ENCODE data around the gene GRXCR2.
A peak's percentile ranks its signal among the peaks of the same experiment; 100 is the strongest.
"Not testable (repeated sequence)": the region's sequence is repeated elsewhere in the genome, so short reads cannot be mapped to it uniquely, and the experiment has no call there.

The GRXCR2 gene, protein sequence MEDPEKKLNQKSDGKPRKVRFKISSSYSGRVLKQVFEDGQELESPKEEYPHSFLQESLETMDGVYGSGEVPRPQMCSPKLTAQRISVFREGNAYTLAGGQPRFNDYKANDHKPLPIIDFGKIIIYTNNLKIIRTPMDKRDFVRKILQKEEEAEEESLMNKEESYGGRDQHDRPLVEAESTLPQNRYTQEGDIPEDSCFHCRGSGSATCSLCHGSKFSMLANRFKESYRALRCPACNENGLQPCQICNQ

DNA sequence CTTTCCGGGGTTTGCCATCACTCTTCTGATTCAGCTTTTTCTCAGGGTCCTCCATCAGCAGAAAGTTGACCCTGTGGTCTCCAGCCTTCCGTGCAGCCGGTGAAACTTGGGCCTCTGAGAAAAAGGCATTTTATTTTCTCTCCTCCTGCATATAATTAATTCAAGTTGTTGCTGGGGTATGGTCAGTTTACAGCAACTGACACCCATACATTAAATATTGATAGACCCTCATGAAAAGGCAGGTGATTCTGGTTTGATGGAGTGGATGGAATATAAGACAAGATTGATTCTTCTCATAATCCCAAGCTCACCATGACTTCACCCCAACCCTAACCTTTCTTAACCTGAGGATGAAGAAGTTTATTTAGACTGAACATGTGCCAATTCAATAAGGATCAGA lies at the start of gene GRXCR2:
Gene GRXCR2 (minus strand): TSS at position 101 of the 400 bp plus-strand sequence. CDS start 46 bp downstream, at position 55.
- DNase-seq (ENCODE audit: low read depth): no peak

DNA sequence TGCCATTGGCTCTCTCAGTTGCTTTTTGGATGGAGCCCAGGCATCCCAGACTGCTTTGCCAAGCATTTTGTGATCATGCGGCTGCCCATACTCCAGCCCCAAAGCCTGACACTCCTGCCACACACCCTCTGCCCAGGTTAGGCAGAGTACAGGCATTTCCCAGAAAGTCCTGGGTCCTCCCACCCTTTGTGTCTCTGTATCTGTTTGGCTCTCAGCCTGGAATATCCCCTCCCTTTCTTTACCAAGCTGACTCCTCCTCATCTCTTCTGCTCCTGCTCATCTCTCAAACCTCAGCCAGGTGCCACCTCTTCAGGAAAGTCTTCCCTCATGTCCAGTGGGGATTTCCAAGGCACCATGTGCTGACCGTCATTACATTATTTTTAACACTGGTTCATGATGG lies 49.2 kb upstream of the GRXCR2 start:
- no peak for DNase-seq (ENCODE audit: low read depth)

DNA sequence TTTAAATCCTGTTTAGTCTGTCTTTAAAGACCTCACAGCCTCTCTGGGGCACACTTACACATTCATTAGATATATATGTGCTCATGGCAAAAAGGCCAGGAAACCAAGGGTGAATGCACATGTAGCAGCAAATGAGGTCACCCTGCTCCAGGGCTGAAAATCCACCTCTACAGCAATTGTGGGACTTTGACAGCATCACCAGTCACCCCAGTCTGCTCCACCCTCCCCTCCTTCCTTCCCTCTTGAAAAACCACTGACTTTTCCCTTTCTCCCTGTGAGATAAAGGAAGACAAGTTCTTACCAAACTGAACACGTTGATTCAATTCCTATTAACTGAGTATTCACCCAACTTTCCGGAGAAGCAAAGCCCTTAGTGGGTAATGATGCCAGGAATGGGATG lies 48.4 kb upstream of the GRXCR2 start:
- no peak for DNase-seq (ENCODE audit: low read depth)

DNA sequence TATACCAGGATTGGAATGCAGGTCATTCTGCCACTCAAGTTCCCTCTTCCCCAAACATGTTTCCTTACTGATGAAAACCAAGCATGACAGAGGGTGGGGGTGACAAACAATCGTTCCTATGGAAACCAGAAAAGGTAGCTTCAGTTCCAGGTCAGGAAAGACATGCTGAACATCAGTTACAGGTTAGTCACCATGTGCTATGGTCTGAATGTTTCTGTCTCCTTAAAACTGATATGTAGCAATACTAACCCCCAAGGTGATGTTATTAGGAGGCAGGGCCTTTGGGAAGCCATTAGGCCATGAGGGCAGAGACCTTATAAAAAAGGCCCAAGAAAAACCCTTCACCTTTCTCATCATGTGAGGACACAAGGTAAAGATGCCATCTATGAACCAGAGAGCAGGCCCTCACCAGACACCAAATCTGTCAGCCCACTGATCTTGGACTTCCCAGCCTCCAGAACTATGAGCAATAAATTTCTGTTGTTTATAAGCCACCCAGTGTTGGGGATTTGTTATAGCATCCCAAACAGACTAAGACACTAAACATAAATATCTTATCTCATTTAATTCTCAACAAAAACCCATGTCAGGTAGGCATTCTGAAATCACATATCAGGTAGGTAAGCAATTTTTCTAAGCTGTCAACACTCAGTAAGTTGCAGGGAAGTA lies 47.9 kb upstream of the GRXCR2 start:
- DNase-seq (ENCODE audit: low read depth): no peak

DNA sequence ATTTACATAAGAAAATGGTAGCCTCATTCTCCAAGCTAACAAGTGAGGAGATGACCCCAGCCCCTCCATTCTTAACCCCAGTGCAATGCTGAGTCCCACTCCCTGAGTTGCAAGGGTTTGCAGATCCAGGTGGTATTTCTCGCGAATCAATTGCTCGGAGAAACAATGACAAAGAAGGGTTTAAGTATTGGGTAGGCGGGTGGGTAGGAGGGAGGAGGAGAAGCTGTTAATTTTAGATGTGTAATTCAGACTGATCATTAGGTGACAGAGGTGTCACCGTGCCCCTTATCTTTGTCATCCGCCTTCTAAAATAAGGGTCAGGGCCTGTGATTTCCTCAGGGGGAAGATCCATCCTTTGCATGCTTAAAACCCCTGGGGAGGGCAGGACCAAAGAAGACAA lies 46.6 kb upstream of the GRXCR2 start:
- DNase-seq (ENCODE audit: low read depth): no peak

DNA sequence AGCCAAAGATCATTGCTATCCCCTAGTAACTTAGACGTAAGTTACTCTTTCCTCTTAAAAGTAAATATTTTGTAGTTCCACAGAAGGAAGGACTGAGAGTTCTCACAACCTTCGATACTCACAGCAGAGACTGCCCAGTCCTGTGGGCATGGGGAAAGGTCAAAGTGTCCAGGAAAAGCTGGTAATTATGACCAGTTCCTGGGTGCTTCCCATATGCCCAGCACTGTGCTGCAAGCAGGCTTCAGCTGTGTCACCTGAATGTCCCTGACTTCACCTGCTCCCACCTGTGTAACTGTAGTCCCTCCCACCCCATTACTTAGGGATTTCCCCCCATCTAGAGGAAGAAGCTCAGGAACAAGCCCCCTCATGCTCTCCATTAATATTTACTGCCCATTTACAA lies 45.6 kb upstream of the GRXCR2 start:
- no peak for DNase-seq (ENCODE audit: low read depth)

DNA sequence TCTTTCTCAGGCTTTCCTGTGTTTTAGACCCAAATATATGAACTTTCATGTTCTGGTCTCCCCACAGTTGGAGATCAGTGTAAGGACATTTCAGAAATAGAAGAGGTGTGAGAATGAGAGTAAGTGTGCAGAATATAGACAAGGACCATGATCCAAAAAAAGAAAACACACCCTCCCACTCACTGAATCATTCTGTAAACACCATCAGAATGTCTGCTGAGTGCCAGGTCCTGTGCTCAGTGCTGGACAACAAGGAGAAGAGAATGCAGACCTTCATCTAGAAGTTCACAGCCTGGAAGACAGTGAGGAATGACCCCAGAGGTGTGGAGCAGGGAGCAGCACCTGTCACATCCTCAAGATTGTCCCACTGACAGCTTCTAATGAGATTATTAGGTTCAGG lies 44.5 kb upstream of the GRXCR2 start:
- DNase-seq (ENCODE audit: low read depth): no peak

DNA sequence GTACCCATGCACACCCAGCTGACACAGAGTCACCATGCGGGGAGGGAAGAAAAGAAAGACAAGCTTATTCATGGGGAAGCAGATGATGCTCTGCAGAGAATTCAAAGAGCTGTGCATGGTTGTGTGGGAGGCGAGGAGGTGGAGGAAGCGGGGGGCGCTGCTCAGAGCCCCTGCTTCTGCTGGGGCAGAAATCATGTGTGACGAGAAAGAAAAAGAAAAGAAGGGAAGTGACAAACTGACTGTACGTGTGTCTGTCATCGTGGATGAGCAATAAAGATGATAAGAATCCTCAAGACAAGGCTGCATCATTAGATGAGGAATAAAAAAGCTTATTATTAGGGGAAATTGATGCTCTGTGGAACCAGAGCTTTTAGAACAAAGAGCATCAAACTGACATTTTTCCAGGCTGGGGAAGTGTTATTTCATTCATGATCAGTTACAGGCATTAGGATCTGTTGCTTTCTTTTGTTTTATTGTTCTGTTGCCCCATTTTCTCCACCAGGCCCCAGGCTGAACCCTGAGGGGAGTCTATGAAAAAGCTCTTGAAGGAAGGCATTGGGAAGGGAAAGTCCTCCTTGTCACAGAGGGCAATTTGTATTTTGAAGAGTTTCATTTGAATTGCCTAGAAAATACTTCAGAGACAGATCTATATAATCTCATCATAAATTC lies 43.3 kb upstream of the GRXCR2 start:
- DNase-seq (ENCODE audit: low read depth): no peak

DNA sequence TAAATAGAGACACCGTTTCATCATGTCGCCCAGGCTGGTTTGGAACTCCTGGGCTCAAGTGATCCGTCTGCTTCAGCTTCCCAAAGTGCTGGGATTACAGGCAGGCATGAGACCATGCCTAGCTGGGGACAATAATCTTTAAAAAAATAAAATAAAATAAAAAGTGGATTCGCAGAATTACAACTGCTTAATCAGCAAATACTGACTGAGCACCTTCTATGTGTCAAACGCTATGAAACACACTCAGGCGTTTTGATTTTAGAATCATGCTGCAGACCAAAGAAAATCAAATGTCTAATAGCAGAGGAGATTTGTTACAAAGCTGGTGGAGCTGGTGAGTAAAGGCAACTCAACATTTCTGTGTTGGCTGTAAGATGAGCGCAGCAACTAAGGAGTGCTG lies 40.9 kb upstream of the GRXCR2 start:
- no peak for DNase-seq (ENCODE audit: low read depth)

DNA sequence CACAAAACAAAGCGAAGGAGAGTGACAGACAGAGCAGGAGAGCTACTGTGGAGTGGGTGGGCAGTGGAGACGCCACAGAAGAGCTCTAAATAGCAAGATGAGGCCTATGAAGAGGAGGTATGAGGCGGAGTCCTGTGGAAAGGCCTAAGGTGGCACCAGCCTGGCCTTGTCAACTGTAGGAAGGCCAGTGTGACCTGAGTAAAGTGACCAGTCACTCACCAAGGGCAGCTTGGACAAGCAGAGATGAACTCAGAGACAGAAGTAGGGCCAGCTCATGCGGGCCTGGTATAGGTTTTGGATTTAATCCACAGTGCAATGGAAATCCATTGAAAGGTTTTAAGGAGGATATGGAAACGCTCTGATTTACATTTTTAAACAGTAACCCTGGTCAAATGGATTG lies 39.8 kb upstream of the GRXCR2 start:
- DNase-seq (ENCODE audit: low read depth): no peak

DNA sequence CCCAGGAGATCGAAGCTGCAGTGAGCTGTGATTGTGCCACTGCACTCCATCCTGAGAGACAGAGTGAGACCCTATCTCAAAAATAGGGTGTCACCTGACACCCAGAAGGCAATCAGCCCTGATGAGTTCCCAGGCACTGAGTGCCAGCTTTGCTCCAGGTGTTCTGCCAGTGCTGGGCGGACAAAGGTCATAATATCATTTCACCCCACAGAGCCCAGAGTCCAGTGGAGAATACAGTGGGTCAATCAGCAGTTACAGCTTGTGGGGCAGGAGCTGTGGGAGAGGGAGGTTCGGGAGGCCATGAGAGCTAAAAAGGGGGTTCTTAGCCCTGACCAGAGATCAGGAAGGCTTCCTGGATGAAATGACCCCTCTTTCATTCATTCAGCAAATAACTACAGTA lies 39.2 kb upstream of the GRXCR2 start:
- no peak for DNase-seq (ENCODE audit: low read depth)

DNA sequence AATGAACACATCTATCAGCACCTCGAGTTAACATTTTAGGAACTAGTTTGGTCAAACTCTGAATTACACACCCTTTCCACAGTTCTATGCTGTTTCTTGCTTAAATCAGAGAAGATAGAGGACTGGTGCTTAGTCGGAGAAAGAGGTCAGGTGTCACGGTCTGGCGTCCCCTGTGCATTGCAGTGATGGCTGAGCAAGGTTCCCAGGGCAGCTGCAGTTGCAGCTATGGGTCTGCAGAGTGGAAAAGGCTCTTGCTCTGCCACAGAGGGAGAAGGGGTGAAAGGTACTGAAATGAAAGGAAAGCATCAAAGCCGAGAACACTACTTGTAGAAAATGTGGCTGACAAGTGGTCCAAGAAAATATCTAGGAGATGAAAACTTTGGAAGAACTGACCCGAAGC lies 38.4 kb upstream of the GRXCR2 start:
- DNase-seq (ENCODE audit: low read depth): no peak

DNA sequence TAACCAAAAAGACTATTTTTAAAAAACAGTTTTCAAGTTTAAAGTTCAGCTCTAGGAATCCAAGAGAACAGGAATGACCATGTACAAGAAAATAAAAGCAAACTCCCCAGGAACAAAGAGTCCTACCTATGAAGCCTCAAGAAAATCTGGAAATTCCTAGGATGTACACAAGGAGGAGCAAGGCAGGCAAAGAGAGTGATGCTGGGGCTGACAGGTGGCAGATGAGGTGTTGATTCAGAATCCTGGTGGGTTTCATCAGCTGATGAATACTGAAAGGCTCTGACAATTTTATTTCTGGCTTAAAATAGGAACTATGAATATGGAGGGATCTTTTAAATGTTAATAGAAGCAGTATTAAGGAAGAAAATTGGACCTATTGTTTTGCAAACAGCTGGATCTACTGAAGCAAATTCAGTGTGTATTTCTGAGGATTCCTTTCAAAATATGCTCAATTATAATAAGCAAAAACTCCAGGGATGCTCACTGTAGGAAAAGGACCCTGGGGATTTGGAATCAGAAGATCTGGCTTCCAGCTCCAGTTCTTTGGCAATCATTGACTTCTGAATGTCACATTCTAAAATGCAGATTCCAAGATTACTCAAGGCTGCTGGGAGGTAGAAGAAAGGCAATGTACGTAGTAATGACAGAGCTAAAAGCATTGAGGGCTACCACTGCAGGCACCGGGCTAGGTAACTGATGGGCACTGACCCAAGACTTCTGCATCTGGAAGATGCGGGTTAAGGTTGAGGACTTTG lies 35.6 kb upstream of the GRXCR2 start:
- DNase-seq (ENCODE audit: low read depth): no peak

DNA sequence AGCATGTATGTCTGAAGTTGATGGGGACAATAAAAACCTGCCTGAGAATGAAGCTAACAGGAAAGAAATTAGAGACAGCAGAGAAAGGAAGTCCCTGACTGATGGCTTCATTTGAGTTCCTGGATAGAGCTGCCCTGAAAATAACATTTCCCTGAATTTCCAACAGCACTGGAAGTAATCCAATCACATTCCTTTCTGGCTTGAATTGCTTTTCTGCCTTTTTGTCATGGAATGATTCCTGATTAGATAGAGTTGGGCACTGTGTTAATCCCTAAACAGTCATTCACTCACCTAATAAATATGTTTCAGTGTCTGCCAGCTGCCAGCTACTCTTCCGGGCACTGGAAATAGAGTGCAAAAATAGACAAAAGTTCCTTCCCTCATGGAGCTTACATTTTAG lies 33.6 kb upstream of the GRXCR2 start:
- DNase-seq (ENCODE audit: low read depth): no peak

DNA sequence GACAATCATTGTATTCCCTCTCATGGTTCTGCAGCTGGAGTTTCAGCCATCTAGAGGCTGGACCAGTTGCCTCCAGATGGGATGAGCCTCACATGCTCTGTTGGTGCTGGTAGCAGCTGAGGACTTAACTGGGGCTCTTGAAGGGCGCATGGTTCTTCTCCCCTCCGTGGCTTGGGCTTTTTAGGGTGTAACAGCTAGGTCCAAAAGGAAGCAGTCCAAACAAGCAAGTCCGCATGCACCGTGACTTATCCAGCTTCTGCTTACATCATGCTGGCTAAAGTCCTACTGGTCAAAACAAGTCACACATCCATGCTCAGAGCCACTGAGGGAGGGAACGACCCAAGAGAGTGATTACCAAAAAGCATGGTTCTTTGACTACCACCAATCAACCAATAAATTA lies 31.9 kb upstream of the GRXCR2 start:
- DNase-seq (ENCODE audit: low read depth): no peak

DNA sequence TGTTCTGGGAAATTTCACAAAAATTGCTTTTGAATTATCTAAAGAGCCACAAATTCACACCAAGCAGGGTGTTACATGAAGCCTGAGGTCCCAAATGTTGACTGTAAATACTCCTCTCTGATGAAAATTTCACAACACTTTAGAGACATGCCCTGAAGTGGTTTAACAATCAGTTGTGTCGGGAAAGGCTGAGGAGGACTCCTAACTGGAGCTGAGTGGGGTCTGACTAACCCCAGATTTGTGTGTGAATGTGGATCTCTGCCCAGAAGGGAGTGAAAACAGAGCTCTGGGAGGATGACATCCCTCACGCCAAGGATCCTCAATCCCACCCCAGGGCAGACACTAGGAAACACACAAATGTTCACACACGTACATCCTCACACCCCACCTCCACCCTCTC lies 31.1 kb upstream of the GRXCR2 start:
- DNase-seq (ENCODE audit: low read depth): no peak

DNA sequence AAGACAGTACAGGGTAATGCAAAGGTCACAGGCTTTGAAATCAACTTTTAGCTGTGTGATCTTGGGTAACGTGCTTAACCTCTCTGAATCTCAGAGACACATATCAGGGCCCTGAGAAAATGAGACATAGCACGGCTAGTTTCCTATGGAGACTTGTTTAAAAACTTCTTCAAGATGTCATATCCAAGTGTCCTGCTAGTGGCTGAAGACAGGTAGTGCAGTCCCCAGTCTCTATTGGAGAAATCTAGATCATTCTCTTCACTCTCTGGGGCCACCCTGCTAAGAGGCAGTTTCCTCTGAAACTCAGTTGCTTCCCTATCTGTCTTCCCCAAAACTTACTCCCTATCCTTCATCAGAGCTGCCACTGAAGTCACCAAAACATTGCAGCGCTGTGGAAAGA lies 30.3 kb upstream of the GRXCR2 start:
- no peak for DNase-seq (ENCODE audit: low read depth)

DNA sequence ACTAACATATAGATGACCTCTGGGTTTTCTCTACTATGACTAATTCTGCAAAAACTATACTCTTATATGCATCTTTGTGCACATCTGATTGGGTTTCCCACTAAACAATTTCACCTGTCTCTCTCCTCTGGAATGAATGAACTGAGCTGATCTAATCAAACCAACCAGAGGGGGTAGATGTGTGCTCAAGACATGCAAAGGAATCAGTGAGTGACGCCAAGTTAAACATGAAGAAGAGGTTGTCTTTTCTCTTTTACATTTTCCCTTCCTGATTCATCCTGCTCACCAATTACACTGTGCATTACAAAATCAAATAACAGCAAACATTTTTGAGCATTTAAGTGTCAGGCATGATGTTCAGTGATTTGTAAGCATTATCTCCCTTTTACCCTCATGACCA lies 29.6 kb upstream of the GRXCR2 start:
- no peak for DNase-seq (ENCODE audit: low read depth)

DNA sequence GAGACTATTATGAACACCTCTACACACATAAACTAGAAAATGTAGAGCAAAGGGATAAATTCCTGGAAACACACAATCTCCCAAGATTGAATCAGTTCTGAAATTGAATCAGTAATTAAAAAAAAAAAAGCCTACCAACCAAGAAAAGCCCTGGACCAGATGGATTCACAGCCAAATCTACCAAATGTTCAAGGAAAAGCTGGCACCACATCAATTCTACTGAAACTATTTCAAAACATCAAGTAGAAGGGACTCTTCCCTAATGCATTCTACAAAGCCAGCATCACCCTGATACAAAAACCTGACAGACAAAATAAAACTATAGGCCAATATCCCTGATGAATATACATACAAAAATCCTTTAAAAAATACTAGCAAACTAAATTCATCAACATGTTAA lies 25.4 kb upstream of the GRXCR2 start:
- DNase-seq (ENCODE audit: low read depth): no peak

DNA sequence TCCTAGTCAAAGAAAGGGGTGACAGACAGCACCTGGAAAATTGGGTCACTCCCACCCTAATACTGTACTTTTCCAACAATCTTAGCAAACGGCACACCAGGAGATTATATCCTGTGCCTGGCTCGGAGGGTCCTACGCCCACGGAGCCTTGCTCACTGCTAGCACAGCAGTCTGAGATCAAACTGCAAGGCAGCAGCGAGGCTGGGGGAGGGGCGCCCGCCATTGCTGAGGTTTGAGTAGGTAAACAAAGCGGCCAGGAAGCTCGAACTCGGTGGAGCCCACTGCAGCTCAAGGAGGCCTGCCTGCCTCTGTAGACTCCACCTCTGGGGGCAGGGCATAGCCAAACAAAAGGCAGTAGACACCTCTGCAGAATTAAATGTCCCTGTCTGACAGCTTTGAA lies 18.6 kb upstream of the GRXCR2 start:
- DNase-seq (ENCODE audit: low read depth): not testable (repeated sequence)

DNA sequence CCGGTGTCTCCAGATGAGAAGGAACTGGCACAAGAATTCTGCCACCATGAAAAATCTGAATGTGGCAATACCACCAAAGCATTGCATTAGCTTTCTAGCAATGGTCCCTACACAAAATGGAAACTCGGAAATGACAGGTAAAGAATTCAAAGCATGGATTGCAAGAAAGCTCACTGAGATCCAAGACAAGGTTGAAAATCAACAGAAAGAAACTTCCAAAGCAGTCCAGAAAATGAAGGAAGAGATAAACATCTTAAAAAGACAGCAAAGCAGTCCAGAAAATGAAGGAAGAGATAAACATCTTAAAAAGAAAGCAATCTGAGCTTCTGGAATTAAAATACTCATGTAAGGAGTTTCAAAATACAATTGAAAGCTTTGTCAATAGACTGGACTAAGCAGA lies 16.8 kb upstream of the GRXCR2 start:
- no peak for DNase-seq (ENCODE audit: low read depth)

DNA sequence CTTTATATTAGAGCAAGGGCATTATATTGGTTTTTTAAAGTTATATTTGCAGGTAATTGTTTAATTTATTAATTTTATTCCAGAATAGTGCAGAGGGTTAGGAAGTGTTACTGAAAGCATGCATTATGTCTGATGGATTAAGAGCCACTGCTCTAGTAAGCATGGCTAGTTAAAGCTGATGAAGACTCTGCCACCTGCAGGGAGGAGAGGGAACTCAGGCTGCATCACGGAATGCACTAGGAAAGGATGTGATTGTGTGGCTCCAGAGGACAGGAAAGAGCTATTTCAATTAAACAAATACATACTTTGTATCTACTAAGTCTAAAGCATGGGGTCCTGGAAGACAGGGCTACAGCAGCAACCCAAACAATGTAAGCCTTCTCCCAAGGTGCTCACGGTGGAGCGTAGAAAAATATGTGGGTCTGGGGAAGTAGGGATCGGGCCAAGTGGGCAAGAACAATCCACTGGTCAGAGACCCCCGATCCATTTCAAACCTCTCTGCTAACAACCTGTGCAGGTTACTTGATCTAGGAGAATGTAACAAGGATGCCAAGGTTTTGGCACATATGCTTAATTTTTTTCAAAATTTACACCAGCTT lies 15.3 kb upstream of the GRXCR2 start:
- DNase-seq (ENCODE audit: low read depth): peak; percentile 32

All from non-pigmented ciliary epithelial cell (primary cell).